GM18858 (cell line): ENCODE data around the gene EDA.

Source experiments
- ATAC-seq: cut with Tn5 transposase; IDR thresholded peaks from one replicate; pipeline ENCODE4 v1.9.1; 2021; ENCODE audit not compliant: unreplicated experiment

The EDA gene

DNA sequence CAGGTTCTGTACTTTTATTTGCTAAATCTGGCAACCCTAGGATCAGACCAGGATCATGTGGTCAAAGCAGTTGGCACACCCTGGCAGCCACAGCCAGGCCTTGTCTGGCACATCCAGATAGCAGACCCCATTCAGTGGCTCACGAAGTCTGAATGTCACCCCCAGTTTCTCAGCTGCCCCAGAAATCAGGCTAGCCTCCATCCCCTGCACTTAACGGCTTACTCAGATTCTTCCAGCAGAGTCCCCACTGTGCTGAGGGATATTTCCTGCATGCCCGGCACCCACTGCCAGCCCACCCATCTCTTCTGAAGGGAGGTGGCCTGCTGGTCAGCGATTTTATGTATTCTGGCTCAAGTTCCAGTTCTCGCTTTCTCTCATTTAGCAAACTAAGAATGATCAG lies 438.5 kb downstream of the EDA start:
- no peak for ATAC-seq

GRCh38 chrX:70062076-70062475 lies 446.2 kb downstream of the EDA start, which contains the start of gene OTUD6A:
OTUD6A (plus strand) TSS chrX:70062457; CDS start chrX:70062525, 68 bp downstream.
- no peak for ATAC-seq

DNA sequence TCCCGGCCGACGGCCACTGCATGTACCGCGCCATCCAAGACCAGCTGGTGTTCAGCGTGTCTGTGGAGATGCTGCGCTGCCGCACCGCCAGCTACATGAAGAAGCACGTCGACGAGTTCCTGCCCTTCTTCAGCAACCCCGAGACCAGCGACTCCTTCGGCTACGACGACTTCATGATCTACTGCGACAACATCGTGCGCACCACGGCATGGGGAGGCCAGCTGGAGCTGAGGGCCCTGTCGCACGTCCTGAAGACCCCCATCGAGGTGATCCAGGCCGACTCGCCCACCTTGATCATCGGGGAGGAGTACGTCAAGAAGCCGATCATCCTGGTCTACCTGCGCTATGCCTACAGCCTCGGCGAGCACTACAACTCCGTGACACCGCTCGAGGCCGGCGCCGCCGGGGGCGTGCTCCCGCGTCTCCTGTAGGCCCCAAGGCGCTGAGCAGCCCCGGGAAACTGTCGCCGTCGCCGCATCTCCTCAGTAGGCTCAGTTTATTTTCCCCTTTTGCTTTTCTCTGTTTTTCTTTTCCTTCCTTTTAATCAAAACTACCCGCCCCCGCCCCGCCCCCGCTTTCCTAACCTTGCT lies 447.1 kb downstream of the EDA start:
- no peak for ATAC-seq

DNA sequence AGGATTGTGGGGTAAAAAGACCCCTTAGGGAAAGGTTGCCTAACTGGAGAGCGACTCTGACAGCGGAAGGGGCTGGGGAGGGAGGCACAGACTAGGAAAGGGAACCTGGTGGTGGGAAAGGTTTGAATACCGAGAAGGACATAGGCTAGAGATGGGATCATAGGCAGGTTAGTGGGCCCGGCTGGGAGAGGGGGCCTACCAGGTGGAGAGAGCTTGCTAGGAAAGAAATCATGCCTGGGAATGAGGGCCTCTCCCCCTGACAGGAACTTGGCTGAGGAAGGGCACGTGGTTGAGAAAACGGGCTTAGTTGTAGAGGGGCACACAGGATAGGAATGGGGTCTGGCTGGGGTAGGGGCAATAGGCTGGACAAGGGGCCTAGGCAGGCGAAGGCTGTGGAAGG lies 450.7 kb downstream of the EDA start:
- ATAC-seq: no peak

- no peak for ATAC-seq
These were observed 463.4 kb downstream of the EDA start for GRCh38 chrX:70079297-70079696.

DNA sequence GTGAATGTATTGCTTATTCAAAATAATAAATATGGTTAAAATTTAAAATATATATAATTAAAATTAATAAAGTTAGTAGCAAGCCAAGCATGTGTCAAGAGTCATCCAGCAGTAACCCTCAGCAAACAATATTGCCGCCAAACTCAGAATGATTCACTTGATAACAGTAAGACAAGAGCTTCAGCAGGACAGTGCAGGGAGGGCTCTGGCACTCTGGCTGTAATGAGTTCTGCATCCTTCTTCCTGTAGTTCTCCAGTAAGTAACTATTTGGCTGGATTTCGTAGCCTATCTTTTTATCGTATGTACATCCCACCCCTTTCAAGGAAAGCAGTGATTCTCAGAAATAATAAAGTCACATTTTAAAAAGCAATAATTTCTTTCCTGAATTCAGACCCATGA lies 464.0 kb downstream of the EDA start:
- ATAC-seq: no peak

GRCh38 chrX:70082723-70083122 lies 466.8 kb downstream of the EDA start:
- ATAC-seq: no peak

- ATAC-seq: no peak
These were observed 468.8 kb downstream of the EDA start for GRCh38 chrX:70084592-70085240.

- no peak for ATAC-seq
These were observed 472.1 kb downstream of the EDA start for GRCh38 chrX:70087857-70088630.

GRCh38 chrX:70088751-70089150 lies 472.8 kb downstream of the EDA start:
- ATAC-seq: no peak
